Ecto neural progenitor cell (in vitro differentiated cells): Measurements from ENCODE around the gene IL7R.
"Not testable (repeated sequence)": the region's sequence is repeated elsewhere in the genome, so short reads cannot be mapped to it uniquely, and the experiment has no call there.

Experiments
- DNase-seq: peaks from one replicate; pipeline ENCODE4 v3.0.0-alpha.2; 2018; ENCODE audit warnings: low spot score

IL7R gene

DNA sequence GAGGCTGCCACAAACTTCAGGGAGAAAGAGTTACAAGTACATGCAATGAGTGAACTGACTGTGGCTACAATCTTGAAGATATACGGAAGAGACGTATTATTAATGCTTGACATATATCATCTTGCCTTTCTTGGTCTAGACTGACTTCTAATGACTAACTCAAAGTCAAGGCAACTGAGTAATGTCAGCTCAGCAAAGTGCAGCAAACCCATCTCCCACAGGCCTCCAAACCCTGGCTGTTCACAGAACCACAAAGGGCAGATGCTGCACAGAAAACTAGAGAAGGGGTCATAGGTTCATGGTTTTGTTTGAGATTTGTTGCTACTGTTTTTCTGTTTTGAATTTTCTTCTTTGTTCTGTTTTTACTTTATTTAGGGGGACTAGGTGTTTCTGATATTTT lies 21.0 kb downstream of the IL7R start:
- DNase-seq = no peak

GRCh38 chr5:35878079-35878478 lies 21.4 kb downstream of the IL7R start:
- no peak for DNase-seq

DNA sequence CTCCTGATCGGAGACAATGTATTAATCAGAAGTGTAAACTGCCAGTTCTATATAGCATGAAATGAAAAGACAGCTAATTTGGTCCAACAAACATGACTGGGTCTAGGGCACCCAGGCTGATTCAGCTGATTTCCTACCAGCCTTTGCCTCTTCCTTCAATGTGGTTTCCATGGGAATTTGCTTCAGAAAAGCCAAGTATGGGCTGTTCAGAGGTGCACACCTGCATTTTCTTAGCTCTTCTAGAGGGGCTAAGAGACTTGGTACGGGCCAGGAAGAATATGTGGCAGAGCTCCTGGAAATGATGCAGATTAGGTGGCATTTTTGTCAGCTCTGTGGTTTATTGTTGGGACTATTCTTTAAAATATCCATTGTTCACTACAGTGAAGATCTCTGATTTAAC lies 22.4 kb downstream of the IL7R start:
- no peak for DNase-seq

GRCh38 chr5:35879649-35880048 lies 23.0 kb downstream of the IL7R start:
- no peak for DNase-seq

- no peak for DNase-seq
Observed at GRCh38 chr5:35880156-35880555, 23.5 kb downstream of the IL7R start.

DNA sequence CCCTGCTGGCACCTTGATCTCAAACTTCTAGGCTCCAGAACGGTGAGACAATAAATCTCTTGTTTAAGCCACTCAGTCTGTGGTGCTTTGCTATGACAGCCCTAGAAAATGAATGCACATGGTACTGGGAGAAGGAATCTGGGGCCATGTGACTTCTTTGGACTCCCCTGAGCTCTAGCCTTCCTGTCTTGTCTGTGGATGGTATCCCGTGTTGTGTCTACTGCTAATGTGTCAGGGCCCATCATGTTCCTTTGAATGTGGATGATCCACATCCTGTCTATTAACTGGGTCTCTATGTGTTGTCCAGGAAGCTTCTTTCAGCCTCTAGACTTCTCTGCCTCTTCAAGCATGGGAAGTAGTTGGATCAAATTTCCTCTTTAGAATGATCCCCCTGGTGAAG lies 25.1 kb downstream of the IL7R start:
- no peak for DNase-seq

GRCh38 chr5:35884191-35884769 lies 27.6 kb downstream of the IL7R start:
- no peak for DNase-seq

DNA sequence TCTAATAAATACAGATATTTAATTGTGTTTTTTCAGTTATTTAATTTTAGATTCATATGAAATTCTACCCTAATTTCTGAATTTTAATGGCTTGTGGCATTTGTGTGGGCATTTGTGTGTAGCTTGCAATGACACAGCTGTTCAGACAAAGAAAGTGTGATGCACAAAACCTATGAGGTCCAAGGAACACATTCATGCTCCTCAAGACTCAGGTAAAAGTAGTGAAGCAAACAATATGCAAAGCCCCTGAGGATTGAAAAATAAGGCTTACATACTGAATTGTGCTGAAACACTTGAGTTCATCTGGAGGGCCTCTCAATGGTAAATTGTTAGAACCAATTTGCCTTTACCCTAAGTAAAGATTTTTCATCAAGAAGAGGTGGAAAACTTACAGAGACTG lies 28.1 kb downstream of the IL7R start:
- no peak for DNase-seq

- DNase-seq = no peak
Observed at GRCh38 chr5:35886381-35886780, 29.7 kb downstream of the IL7R start.

DNA sequence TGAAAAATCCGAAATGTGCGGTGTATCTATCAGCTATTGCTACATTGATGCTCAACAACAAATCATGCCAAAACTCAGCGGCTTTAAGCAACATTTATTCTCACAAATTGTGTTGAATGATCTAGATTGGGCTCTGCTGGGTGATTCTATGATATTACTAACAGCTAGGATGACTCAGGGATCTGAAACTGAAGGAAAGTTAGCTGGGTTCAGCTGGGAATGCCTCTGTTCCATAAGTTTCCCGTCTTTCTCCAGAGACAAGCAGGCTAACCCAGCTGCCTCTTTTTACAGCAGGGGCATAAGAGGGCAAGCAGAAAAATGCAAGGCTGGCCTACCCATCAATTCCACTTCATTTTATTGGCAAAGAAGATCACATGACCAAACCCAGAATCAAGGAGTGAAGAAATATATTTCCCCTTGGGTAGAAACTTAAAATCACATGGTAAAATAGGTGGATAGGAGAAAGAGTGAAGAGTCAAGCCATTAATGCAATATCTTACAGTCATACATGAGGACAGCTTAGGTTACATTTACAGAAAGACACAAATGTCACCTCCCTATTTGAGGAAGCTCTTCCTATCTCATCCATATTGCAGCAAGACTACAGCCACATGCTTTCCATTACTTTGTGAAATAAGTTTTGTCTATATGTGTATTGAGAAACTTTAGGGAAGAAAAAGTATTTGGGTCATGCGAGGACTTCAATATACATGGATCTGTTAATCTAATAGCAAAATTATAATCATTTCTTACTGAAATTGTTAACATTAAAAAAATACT lies 30.8 kb downstream of the IL7R start:
- DNase-seq = no peak

DNA sequence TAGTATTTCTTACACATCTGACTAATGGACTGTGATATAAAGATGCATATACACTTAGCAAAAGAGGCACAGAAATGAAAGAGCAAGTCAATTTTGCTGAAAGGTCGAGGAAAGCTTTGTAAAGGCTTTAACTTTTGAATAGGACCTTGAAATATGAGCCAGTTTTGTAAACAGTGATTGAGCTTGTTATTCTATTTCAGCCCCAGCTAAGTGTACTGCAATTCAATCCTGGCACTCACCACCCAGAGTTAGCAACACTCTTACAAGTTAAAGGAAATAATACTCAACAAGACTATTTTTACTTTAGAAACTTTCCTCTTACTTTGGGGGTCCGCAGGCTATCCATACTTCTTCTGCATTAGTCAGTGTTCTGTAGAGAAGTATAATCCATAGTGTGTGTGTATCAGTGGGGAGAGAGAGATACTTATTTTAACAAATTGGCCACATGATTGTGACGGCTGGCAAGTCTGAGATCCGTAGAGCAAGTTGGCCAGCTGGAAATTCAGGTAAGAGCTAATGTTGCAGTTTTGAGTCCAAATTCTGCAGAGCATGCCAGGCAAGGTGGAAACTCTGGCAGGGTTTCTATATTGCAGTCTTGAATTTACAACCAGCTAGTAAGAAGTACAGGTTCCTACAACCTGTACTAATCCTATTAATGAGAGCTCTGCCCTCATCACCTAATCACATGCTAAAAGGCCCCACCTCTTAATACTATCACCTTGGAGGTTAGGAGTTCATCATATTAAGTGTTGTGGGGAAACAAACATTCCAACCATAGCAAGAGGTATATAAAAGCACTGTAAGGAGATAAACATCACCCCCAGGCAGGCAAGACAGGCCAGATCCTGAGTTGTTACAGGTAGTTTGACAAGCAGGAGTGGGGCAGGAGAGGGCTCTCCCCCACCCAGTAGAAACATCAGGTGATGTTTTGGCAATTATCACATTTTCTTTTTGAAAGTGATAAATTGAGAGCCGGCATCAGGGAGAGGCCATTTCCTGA lies 33.6 kb downstream of the IL7R start:
- DNase-seq = no peak

DNA sequence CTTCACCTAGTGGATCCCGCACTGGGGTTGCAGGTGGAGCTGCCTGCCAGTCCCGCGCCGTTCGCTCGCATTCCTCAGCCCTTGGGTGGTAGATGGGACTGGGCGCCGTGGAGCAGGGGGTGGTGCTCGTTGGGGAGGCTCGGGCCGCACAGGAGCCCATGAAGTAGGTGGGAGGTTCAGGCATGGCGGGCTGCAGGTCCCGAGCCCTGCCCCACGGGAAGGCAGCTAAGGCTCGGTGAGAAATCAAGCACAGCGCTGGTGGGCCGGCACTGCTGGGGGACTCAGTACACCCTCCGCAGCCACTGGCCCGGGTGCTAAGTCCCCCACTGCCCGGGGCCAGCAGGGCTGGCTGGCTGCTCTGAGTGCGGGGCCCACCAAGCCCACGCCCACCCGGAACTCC lies 36.1 kb downstream of the IL7R start:
- not testable (repeated sequence) for DNase-seq

DNA sequence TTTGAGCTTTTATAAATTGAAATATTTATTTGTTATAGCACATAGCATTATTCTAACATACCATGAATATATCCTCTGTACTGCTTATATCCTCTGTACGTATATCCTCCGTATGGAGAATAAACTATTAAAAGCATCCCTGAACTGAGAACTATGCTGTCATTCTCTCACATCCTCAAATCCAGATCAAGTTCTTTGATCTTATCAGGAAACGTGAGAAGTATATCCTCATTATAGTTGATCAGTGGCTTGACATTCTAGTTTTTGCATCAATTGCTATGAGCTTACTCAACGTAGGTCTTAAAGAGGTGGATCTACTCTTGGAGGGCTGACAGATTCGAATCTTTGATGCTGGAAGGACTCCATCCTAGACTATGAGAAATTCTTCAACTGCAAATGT lies 37.4 kb downstream of the IL7R start:
- DNase-seq = no peak

DNA sequence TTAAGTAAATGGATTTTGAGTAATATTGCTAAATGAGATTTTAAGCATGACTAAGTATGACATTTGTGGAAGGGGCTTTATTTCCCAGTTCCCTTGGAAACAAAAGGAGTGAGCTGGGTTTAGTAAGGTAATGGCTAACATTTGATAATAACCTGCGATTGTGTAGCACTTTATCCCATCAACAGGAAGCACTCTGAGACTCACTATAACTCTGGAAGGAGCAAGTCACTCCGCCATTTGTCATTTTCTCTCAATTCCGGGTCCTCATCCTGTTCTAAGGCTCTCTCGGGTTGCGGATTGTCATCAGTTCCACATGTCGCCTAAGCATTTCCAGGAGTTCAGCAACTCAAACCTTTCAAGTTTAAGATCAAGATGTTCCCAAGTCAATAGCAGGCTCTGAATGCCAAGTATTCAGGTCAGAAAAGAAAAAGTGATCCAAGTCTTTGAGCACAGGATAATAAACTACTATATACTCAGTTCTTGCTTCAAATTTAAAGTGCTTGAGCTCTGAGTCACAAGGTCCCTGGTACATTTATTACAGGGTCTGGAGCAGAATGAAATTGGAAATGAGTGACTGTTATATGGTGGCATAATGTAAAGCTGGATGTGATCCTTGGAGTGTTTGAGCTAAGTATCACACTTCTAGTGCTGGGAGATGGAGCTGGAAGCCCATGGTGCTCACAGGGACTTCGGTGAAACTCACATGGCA lies 42.4 kb downstream of the IL7R start:
- no peak for DNase-seq

- DNase-seq = no peak
Observed at GRCh38 chr5:35899800-35900199, 43.1 kb downstream of the IL7R start.

DNA sequence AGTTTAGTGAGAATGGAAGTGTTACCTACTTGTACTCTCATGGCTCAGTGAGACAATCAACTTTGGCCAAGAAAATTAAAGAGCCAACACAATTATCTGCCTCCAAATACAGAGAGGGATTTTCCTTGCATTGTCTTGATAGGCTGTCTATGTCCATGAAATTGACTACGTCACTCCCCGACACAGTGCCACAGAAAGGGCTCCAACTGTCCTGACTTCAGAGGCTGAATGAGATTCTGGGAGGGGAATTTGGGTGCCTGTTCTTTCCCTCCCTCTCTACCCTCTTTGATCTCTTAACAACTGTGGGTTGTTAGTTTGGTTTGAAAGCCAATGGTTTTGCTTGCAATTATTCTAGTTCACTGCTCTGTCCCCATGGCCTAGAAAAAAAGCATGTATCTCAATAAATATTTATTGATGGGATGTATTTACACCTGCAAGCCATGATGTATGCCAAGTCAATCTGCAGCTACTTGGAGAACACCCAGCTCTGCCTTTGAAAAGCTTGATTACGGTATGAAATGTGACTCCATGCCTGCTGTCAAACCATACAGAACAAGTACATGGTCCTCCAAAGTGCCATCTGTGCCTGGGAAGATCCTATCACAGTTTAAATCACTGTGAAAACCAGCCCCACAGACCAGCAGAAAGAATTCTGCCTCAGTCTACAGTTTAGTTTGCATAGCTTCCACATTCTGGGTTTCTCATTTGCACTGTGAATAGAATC lies 44.4 kb downstream of the IL7R start:
- DNase-seq = no peak

- DNase-seq = no peak
Observed at GRCh38 chr5:35902046-35902672, 45.5 kb downstream of the IL7R start.

DNA sequence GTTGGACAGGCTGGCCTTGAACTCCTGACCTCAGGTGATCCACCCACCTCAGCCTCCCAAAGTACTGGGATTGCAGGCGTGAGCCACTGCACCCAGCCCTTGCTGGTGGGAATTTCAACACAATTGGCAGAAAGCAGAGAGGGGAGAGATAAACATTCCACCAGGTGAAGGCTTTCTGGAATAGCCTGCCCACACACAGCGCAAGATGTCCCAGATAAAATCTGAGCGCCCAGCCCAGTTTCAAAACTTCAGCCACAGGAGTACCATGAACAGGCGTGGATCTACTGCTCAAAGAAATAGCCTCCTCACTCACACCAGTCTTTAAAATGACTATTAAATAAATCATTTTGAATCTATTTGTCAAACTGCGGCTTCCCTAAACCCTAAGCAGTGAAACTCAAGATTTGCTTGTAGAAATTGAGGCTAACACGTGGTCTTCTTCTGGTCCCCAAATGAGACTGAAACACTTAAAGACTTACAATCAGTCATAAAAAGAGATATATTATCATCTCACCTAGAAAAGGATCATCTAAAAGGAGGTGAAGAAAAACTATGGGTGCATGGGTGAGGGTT lies 47.0 kb downstream of the IL7R start:
- no peak for DNase-seq

DNA sequence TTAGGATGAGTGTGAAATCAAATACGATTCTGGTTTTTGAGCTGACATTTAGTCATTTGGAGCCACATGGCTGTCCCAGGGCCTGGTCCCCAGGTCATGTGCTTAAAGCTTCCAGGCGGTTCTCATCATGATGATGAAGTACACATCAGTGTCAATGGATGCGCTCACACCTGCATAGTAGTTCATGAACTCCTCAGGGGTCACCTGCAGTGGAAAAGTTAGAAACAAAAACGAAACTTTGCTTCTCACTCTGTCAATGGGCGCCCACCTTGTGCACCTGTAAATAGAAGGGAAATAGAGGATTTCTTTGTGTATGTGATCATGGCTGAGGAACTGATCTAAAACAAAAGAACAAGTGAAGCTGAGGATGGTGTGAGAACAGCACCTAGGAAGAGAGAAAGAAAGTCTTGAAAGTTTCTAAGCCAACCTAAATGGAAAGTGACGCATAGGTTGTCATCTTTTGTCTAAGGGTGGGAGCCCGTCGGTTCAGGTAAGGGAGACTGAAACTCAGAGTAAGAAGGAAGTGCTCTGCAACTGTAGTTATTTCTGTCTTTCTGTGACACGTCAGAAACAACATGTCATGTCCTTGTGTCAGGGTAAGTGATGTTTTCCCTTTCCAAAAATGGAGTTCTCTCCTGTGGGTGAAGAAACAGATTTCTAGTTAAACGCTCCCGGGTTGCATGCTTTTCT lies 47.9 kb downstream of the IL7R start:
- no peak for DNase-seq

DNA sequence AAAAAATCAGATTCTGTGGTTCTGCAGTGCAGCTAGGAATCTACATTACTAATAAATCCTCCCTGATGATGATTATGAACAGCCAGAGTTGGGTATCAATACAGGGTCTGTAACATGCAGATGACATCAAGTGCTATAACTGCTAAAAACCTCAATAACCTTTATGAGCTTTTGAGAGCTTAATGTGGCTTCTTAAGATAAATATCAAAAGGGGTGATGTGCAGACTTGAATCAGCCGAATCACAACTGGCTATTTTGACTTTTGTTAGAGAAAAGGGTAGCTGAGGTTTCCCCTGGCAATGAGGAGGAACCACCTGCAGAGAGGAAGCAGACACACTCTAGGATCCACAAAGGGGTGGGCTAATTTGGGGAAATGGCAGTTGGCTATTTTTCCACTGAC lies 51.5 kb downstream of the IL7R start:
- no peak for DNase-seq
